HL-60 (cell line): ENCODE data around the gene TMEM132A.
"Not testable (repeated sequence)": the region's sequence is repeated elsewhere in the genome, so short reads cannot be mapped to it uniquely, and the experiment has no call there.

Experiments used
- SPI1 ChIP-seq: IDR thresholded peaks from 2 replicates; pipeline ENCODE4 v1.6.1; 2012; ENCODE audit warnings: low read depth, mild to moderate bottlenecking, borderline replicate concordance
- TF ChIP-seq, protein P1 (sequence below): IDR thresholded peaks from one replicate; pipeline ENCODE4 v1.5.1; 2011; ENCODE audit warnings: low read length, control low read depth, inconsistent platforms; ENCODE audit not compliant: insufficient read depth
- TF ChIP-seq, protein P2 (sequence below): IDR thresholded peaks from 2 replicates; pipeline ENCODE4 v1.6.1; 2012; ENCODE audit warnings: low read depth; ENCODE audit not compliant: insufficient replicate concordance

DNA sequence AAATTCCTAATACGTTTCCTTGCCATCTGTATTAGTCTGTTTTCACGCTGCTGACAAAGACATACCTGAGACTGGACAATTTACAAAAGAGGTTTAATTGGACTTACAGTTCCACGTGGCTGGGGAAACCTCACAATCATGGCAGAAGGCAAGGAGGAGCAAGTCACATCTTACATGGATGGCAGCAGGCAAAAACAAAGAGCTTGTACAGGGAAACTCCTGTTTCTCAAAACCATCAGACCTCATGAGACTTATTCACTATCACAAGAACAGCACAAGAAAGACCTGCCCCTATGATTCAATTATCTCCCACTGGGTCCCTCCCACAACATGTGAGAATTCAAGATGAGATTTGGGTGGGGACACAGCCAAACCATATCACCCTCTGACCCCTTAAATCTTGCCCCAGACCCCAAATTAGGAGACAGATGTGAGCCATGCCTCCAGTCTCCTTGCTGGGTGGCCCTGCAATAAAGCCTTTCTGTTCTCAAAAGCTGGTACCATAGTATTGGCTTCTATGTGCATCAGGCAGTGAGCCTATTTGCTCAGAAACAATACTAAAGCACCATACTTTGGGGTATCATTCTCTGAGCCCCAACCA, 14.5 kb upstream of the TMEM132A start:
- TF ChIP-seq, protein P1, sequence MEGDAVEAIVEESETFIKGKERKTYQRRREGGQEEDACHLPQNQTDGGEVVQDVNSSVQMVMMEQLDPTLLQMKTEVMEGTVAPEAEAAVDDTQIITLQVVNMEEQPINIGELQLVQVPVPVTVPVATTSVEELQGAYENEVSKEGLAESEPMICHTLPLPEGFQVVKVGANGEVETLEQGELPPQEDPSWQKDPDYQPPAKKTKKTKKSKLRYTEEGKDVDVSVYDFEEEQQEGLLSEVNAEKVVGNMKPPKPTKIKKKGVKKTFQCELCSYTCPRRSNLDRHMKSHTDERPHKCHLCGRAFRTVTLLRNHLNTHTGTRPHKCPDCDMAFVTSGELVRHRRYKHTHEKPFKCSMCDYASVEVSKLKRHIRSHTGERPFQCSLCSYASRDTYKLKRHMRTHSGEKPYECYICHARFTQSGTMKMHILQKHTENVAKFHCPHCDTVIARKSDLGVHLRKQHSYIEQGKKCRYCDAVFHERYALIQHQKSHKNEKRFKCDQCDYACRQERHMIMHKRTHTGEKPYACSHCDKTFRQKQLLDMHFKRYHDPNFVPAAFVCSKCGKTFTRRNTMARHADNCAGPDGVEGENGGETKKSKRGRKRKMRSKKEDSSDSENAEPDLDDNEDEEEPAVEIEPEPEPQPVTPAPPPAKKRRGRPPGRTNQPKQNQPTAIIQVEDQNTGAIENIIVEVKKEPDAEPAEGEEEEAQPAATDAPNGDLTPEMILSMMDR = not testable (repeated sequence)
- TF ChIP-seq, protein P2, sequence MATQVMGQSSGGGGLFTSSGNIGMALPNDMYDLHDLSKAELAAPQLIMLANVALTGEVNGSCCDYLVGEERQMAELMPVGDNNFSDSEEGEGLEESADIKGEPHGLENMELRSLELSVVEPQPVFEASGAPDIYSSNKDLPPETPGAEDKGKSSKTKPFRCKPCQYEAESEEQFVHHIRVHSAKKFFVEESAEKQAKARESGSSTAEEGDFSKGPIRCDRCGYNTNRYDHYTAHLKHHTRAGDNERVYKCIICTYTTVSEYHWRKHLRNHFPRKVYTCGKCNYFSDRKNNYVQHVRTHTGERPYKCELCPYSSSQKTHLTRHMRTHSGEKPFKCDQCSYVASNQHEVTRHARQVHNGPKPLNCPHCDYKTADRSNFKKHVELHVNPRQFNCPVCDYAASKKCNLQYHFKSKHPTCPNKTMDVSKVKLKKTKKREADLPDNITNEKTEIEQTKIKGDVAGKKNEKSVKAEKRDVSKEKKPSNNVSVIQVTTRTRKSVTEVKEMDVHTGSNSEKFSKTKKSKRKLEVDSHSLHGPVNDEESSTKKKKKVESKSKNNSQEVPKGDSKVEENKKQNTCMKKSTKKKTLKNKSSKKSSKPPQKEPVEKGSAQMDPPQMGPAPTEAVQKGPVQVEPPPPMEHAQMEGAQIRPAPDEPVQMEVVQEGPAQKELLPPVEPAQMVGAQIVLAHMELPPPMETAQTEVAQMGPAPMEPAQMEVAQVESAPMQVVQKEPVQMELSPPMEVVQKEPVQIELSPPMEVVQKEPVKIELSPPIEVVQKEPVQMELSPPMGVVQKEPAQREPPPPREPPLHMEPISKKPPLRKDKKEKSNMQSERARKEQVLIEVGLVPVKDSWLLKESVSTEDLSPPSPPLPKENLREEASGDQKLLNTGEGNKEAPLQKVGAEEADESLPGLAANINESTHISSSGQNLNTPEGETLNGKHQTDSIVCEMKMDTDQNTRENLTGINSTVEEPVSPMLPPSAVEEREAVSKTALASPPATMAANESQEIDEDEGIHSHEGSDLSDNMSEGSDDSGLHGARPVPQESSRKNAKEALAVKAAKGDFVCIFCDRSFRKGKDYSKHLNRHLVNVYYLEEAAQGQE = not testable (repeated sequence)
- not testable (repeated sequence) for TF ChIP-seq SPI1
